ENCODE results near the gene CSNK2A2. TPM values are rescaled to one million over a fixed set of nuclear protein-coding genes. Genes with fewer than 3 reads are reported as not detected.

The CSNK2A2 gene
- polyA plus RNA-seq, 2 of the 4 experiments (the other 2 are of a cell fraction) = 42.5 to 47.6 TPM

GRCh38 chr16:58129097-58129936, 68.6 kb downstream of the CSNK2A2 start, which contains the start of gene CFAP20 (continued):
- TF ChIP-seq BCL3 (IDR thresholded peaks at IDR 0.05) (peak; percentile 74; the same call in 2 of the 3 replicates), JUN (IDR thresholded peaks at IDR 0.05) (peak in 1 of 2 experiments; percentile 65; a peak in 2 of 5 replicates), TP53 (CRISPR knock-in tag; IDR thresholded peaks at IDR 0.05) (no peak), POLR2A (IDR thresholded peaks at IDR 0.05; ENCODE audit: low read length) (peak; percentile 84), SMC3 (IDR thresholded peaks at IDR 0.05) (no peak), RNF2 (IDR thresholded peaks at IDR 0.05; ENCODE audit: borderline replicate concordance, low read depth) (peak; percentile 60; the same call in 1 of the 2 replicates), GATA3 (IDR thresholded peaks at IDR 0.05; ENCODE audit: borderline replicate concordance) (peak; percentile 22; the same call in 1 of the 2 replicates), KDM5A (IDR thresholded peaks at IDR 0.05) (no peak)
- TF ChIP-seq, protein P1, sequence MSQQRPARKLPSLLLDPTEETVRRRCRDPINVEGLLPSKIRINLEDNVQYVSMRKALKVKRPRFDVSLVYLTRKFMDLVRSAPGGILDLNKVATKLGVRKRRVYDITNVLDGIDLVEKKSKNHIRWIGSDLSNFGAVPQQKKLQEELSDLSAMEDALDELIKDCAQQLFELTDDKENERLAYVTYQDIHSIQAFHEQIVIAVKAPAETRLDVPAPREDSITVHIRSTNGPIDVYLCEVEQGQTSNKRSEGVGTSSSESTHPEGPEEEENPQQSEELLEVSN (IDR thresholded peaks at IDR 0.05; ENCODE audit: borderline replicate concordance, low read depth) = peak; percentile 96

DNA sequence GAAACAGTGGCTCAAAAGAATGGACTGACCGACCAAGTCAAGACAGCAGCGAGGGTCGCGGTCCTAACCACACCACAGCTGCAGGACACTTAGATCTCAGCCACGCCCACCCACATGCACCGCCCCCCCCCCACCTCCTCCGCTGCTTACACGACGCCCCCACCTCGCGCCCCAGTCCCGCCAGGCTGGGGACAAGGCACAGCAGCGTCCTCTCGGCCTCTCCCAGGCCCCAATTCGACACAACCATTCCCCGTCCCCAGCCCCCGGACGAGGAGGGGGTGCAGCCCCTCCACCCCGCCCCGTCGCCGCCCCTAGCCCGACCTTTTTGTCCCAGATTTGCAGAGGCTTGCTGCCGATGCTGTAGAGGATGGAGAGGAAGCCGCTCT, 69.2 kb downstream of the CSNK2A2 start:
- Histone ChIP-seq H3K4me1 (peaks cover 21% of the 10 kb centered on the region), H3K9me3 (peaks cover 7% of the 10 kb centered on the region), H3K4me2 (peak overlapping the region; percentile 96), H3K27ac (peak overlapping the region; percentile 85 to 88), H3K4me3 (peak overlapping the region; percentile 96)
- WGBS (ENCODE audit: missing lambda C conversion rate) = 0% methylated on average over 6 of the region's 25 CpGs
- ATAC-seq = peak; percentile 1 to 37; a peak in 4 of 6 replicates
- ChIA-PET POLR2A (interaction anchor here (0.7 to 1.4 kb wide), 11 partner anchors 8 to 264 kb away, joined by 3 to 13 read pairs (median 4); partner anchors contain the start of genes GINS3 and MMP15), CTCF (interaction anchor here (0.7 to 3.8 kb wide), 5 partner anchors 91 to 438 kb away, joined by 3 to 29 read pairs (median 3); partner anchors contain the start of gene MMP15)
- TF ChIP-seq NR3C1 (IDR thresholded peaks at IDR 0.05) = no peak
- TF ChIP-seq EHMT2 (IDR thresholded peaks at IDR 0.05; ENCODE audit: low read depth) = no peak
- no peak for TF ChIP-seq HDAC2 (IDR thresholded peaks at IDR 0.05)
- TF ChIP-seq, protein P2, sequence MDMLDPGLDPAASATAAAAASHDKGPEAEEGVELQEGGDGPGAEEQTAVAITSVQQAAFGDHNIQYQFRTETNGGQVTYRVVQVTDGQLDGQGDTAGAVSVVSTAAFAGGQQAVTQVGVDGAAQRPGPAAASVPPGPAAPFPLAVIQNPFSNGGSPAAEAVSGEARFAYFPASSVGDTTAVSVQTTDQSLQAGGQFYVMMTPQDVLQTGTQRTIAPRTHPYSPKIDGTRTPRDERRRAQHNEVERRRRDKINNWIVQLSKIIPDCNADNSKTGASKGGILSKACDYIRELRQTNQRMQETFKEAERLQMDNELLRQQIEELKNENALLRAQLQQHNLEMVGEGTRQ (IDR thresholded peaks at IDR 0.05) = no peak
- no peak for DNase-seq (ENCODE audit: low read depth in 1 of 2, low spot score in 1 of 2)
- FAIRE-seq = no peak

DNA sequence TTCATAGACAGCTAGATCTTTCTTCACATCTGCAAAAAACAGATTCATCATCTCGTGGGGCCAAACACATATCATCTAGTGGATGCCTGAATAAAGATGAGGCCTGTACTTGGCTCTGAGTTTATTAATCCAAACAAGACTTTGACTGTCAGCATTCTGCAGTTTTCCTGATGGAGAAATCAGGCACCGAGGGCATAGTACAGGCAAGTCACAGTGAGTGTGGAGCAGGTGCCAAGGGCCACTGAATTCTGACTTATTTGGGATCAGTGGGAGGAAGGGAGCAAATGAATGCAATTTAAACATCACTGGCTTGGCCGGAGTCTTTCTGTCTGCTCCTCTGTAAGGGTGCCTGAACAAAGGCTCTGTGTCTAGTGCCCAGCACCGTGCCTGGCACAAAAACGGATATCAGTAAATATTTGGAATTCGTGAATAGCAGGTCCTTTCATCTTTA, 69.7 kb downstream of the CSNK2A2 start:
- Histone ChIP-seq H3K4me1 (peaks cover 21% of the 10 kb centered on the region), H3K27ac (peak overlapping the region; percentile 85 to 88; a peak in 5 of 6 replicates), H3K4me2 (peak overlapping the region; percentile 96), H3K9me3 (peaks cover 7% of the 10 kb centered on the region), H3K4me3 (peak overlapping the region; percentile 96)
- ATAC-seq = no peak
- POLR2A ChIA-PET = interaction anchor here (1.1 kb wide), 1 partner anchor 115 kb away, joined by 3 read pairs; no protein-coding TSS in a partner anchor
- CTCF ChIA-PET = interaction anchor here (1.0 to 3.8 kb wide), 13 partner anchors 11 to 551 kb away, joined by 3 to 29 read pairs (median 4); partner anchors contain the start of gene MMP15
- DNase-seq (ENCODE audit: low read depth in 1 of 2, low spot score in 1 of 2) = no peak
- TF ChIP-seq JUNB (IDR thresholded peaks at IDR 0.05) (no peak), TP53 (CRISPR knock-in tag; IDR thresholded peaks at IDR 0.05) (no peak), ZNF302 (CRISPR knock-in tag; IDR thresholded peaks at IDR 0.05) (no peak), NFE2L2 (conservative IDR thresholded peaks at IDR 0.05; ENCODE audit: low read length) (no peak), BCL3 (IDR thresholded peaks at IDR 0.05) (no peak)
- WGBS (ENCODE audit: missing lambda C conversion rate) = 5% methylated on average over 6 of the region's 6 CpGs
- no peak for FAIRE-seq

Measured in A549 (cell line).